Esophagus muscularis mucosa (tissue), 4 donors: ENCODE results near the gene KRTAP4-12. TPM values are rescaled to one million over a fixed set of nuclear protein-coding genes. Genes with fewer than 3 reads are reported as not detected.

Experiments used
- DNase-seq: peaks from one replicate; pipeline ENCODE4 v3.0.0-alpha.2; 2017; ENCODE audit errors: extremely low spot score
- H3K27ac ChIP-seq, 4 donors: fragments of 200-600 bp; sonication (generic); replicated peaks in 1 of 4; 1 replicate in 3 of 4; 2 replicates in 1 of 4; pipeline ENCODE4 v1.5.1; 2016 to 2019; ENCODE audit warnings: mild to moderate bottlenecking in 1 of 4
- H3K27me3 ChIP-seq, 4 donors: fragments of 200-600 bp; sonication (generic); one replicate each; pipeline versions ENCODE4 v1.5.1 to v1.6.0; 2016 to 2019
- H3K36me3 ChIP-seq, 4 donors: fragments of 200-600 bp; sonication (generic); one replicate each; pipeline ENCODE4 v1.5.1; 2016 to 2019
- H3K4me1 ChIP-seq, 4 donors: fragments of 200-600 bp; sonication (generic); one replicate each; pipeline ENCODE4 v1.5.1; 2016 to 2019
- H3K4me3 ChIP-seq, 4 donors: fragments of 200-600 bp; sonication (generic); 1 replicate in 2 of 4; 2 replicates in 2 of 4; pipeline ENCODE4 v1.5.1; 2016 to 2019; ENCODE audit warnings: mild to moderate bottlenecking in 4 of 4, moderate library complexity in 1 of 4
- H3K9me3 ChIP-seq, 4 donors: fragments of 200-600 bp; sonication (generic); 1 replicate in 3 of 4; 2 replicates in 1 of 4; pipeline ENCODE4 v1.5.1; 2016 to 2019
- CTCF ChIP-seq, 3 experiments: fragments of 200-600 bp in 2 of 3; fragments of 450-650 bp in 1 of 3; sonication (generic) in 2 of 3; IDR thresholded peaks; one replicate each; pipeline ENCODE4 v1.5.1; 2017 to 2019; ENCODE audit warnings: antibody characterized with exemption in 3 of 3, mild to moderate bottlenecking in 2 of 3, moderate library complexity in 1 of 3
- EP300 ChIP-seq: sonication (generic); formaldehyde crosslinking; IDR thresholded peaks from one replicate; pipeline ENCODE4 v1.6.1; 2017; ENCODE audit warnings: antibody characterized with exemption
- POLR2A ChIP-seq: fragments of 450-650 bp; IDR thresholded peaks from one replicate; pipeline ENCODE4 v1.6.1; 2017; ENCODE audit warnings: antibody characterized with exemption, moderate library complexity, mild to moderate bottlenecking, low read depth
- POLR2AphosphoS5 ChIP-seq, 2 donors: sonication (generic); formaldehyde crosslinking; IDR thresholded peaks; one replicate each; pipeline ENCODE4 v1.6.1; 2017; ENCODE audit warnings: antibody characterized with exemption in 2 of 2
- WGBS: methylation state at CpG from one replicate; pipeline ENCODE4 v1.1.5; 2018; 5-methylcytosine and 5-hydroxymethylcytosine counted together
- intact Hi-C: fragments of 100-400 bp; cut with DNase I; formaldehyde crosslinking; loops from one replicate; pipeline ENCODE4 v1.15.1; 2023
- total RNA-seq, 4 donors: library from RNA; depleted of rRNA; stranded (reverse); fragments of >200 nt; gene quantifications; one replicate each; pipeline versions ENCODE4 v1.1.0 to v1.2.1, GENCODE V29; 2016

Gene KRTAP4-12
- total RNA-seq, 4 donors from 2014 or later = not detected

- H3K4me1 ChIP-seq = no peaks in the 10 kb centered on the region
- H3K9me3 ChIP-seq = no peaks in the 10 kb centered on the region
- WGBS = 43% methylated on average over 4 of the region's 4 CpGs
- H3K4me3 ChIP-seq = no peak overlapping the region
- peaks cover 0 to 11% (median 0%) of the 10 kb centered on the region in 4 donors for H3K27me3 ChIP-seq
- H3K27ac ChIP-seq = no peak overlapping the region
- no peaks in the 10 kb centered on the region for H3K36me3 ChIP-seq
- no peak for DNase-seq
- TF ChIP-seq POLR2AphosphoS5 (IDR thresholded peaks at IDR 0.05) (no peak), POLR2A (no peak), CTCF (IDR thresholded peaks at IDR 0.05) (no peak), EP300 (no peak)
- intact Hi-C loops = no loop called here
Observed at GRCh38 chr17:41082626-41083025, 41.4 kb downstream of the KRTAP4-12 start.

GRCh38 chr17:41076788-41077187 lies 47.2 kb downstream of the KRTAP4-12 start:
- H3K27me3 ChIP-seq = peaks cover 0 to 6% (median 0%) of the 10 kb centered on the region in 4 donors
- H3K4me1 ChIP-seq = no peaks in the 10 kb centered on the region
- no peaks in the 10 kb centered on the region for H3K36me3 ChIP-seq
- H3K9me3 ChIP-seq = no peaks in the 10 kb centered on the region
- intact Hi-C loops = no loop called here
- TF ChIP-seq POLR2A = no peak
- TF ChIP-seq POLR2AphosphoS5 (IDR thresholded peaks at IDR 0.05) = no peak
- TF ChIP-seq CTCF (IDR thresholded peaks at IDR 0.05) = no peak
- no peak for TF ChIP-seq EP300
- no peak for DNase-seq
- no peak overlapping the region for H3K27ac ChIP-seq
- no peak overlapping the region for H3K4me3 ChIP-seq

DNA sequence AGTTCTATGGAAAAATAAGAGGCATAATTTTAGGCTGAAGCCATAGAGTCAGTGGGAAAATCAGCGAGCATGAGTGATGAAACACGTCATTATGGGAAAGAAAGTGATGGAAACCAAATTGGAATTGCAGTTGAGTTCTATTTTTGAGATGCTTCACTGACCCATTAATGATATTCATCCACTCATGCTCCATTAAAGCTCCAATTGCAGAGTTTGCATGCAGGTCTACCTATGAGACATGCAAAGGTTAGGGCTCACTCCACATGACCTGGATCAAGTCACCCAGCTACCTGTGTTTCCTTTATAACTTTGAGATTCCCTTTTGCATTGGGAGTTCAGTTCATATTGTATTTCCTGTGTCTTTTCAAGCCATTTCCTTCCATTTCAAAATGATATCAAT lies 50.3 kb downstream of the KRTAP4-12 start:
- Histone ChIP-seq H3K4me3 (no peak overlapping the region), H3K27ac (no peak overlapping the region), H3K27me3 (peaks cover 0 to 6% (median 0%) of the 10 kb centered on the region in 4 donors), H3K4me1 (no peaks in the 10 kb centered on the region), H3K36me3 (no peaks in the 10 kb centered on the region), H3K9me3 (no peaks in the 10 kb centered on the region)
- intact Hi-C loops = no loop called here
- WGBS = 86% methylated on average over 2 of the region's 2 CpGs
- DNase-seq = no peak
- TF ChIP-seq POLR2A = no peak
- TF ChIP-seq EP300 = no peak
- TF ChIP-seq CTCF (IDR thresholded peaks at IDR 0.05) = no peak
- TF ChIP-seq POLR2AphosphoS5 (IDR thresholded peaks at IDR 0.05) = no peak

Other genes with a start within 250 kb of the KRTAP4-12 start
- under 1 TPM in 1 of 4 donors, not detected in 3; 0.52 TPM for gene KRT20, start 238.9 kb downstream of the KRTAP4-12 start, total RNA-seq
- under 1 TPM in 1 of 4 donors, not detected in 3; 0.50 TPM for gene KRT23, start 186.5 kb downstream of the KRTAP4-12 start, total RNA-seq
- not detected for gene KRT39, start 157.2 kb downstream of the KRTAP4-12 start, total RNA-seq
- gene KRT40, start 139.9 kb downstream of the KRTAP4-12 start, total RNA-seq = not detected
- gene KRTAP3-3, start 130.0 kb downstream of the KRTAP4-12 start, total RNA-seq = not detected
- not detected for gene KRTAP3-2, start 124.3 kb downstream of the KRTAP4-12 start, total RNA-seq
- not detected for gene KRTAP3-1, start 115.1 kb downstream of the KRTAP4-12 start, total RNA-seq
- gene KRTAP1-5, start 97.0 kb downstream of the KRTAP4-12 start, total RNA-seq = not detected
- not detected for gene KRTAP1-4, start 94.0 kb downstream of the KRTAP4-12 start, total RNA-seq
- not detected for gene KRTAP1-3, start 89.3 kb downstream of the KRTAP4-12 start, total RNA-seq
- gene KRTAP1-1, start 82.7 kb downstream of the KRTAP4-12 start, total RNA-seq = not detected
- not detected for gene KRTAP2-1, start 76.9 kb downstream of the KRTAP4-12 start, total RNA-seq
- gene KRTAP2-2, start 69.0 kb downstream of the KRTAP4-12 start, total RNA-seq = not detected
- not detected for gene KRTAP2-3, start 64.1 kb downstream of the KRTAP4-12 start, total RNA-seq
- not detected for gene KRTAP2-4, start 58.3 kb downstream of the KRTAP4-12 start, total RNA-seq
- not detected for gene KRTAP4-7, start 40.0 kb downstream of the KRTAP4-12 start, total RNA-seq
- gene KRTAP4-8, start 26.0 kb downstream of the KRTAP4-12 start, total RNA-seq = not detected
- not detected for gene KRTAP4-16, start 22.0 kb downstream of the KRTAP4-12 start, total RNA-seq
- gene KRTAP4-9, start 18.8 kb downstream of the KRTAP4-12 start, total RNA-seq = not detected
- not detected for gene KRTAP4-11, start 5.8 kb downstream of the KRTAP4-12 start, total RNA-seq
- not detected for gene KRTAP4-6, start 16.4 kb upstream of the KRTAP4-12 start, total RNA-seq
- gene KRTAP4-5, start 25.6 kb upstream of the KRTAP4-12 start, total RNA-seq = not detected
- not detected for gene KRTAP4-4, start 36.6 kb upstream of the KRTAP4-12 start, total RNA-seq
- not detected for gene KRTAP4-3, start 44.0 kb upstream of the KRTAP4-12 start, total RNA-seq
- gene KRTAP4-2, start 54.0 kb upstream of the KRTAP4-12 start, total RNA-seq = not detected
- gene KRTAP4-1, start 60.7 kb upstream of the KRTAP4-12 start, total RNA-seq = not detected
- gene KRTAP9-1, start 65.7 kb upstream of the KRTAP4-12 start, total RNA-seq = not detected
- gene KRTAP9-2, start 102.5 kb upstream of the KRTAP4-12 start, total RNA-seq = not detected
- gene KRTAP9-3, start 108.3 kb upstream of the KRTAP4-12 start, total RNA-seq = not detected
- not detected for gene KRTAP9-8, start 113.8 kb upstream of the KRTAP4-12 start, total RNA-seq
- gene KRTAP9-4, start 125.5 kb upstream of the KRTAP4-12 start, total RNA-seq = not detected
- gene KRTAP9-9, start 131.2 kb upstream of the KRTAP4-12 start, total RNA-seq = not detected
- not detected for gene KRTAP9-6, start 141.2 kb upstream of the KRTAP4-12 start, total RNA-seq
- gene KRTAP9-7, start 151.5 kb upstream of the KRTAP4-12 start, total RNA-seq = not detected
- not detected for gene KRTAP29-1, start 178.7 kb upstream of the KRTAP4-12 start, total RNA-seq
- not detected for gene KRTAP16-1, start 185.1 kb upstream of the KRTAP4-12 start, total RNA-seq
- gene KRTAP17-1, start 191.5 kb upstream of the KRTAP4-12 start, total RNA-seq = not detected
- gene KRT33A, start 226.6 kb upstream of the KRTAP4-12 start, total RNA-seq = not detected
- gene KRT33B, start 245.6 kb upstream of the KRTAP4-12 start, total RNA-seq = not detected